Fibroblast of skin of back (primary cell): ENCODE results near the gene EGFLAM.

ENCODE experiments used
- DNase-seq: peaks from one replicate; pipeline ENCODE4 v3.0.0-alpha.2; 2013

EGFLAM gene

GRCh38 chr5:38422622-38423021 is 164.3 kb downstream of the EGFLAM start:
- peak; percentile 30 for DNase-seq

- peak; percentile 74 for DNase-seq
Observed at GRCh38 chr5:38423276-38424147, 165.2 kb downstream of the EGFLAM start.

GRCh38 chr5:38424148-38425060 is 166.0 kb downstream of the EGFLAM start:
- peak; percentile 16 for DNase-seq

DNA sequence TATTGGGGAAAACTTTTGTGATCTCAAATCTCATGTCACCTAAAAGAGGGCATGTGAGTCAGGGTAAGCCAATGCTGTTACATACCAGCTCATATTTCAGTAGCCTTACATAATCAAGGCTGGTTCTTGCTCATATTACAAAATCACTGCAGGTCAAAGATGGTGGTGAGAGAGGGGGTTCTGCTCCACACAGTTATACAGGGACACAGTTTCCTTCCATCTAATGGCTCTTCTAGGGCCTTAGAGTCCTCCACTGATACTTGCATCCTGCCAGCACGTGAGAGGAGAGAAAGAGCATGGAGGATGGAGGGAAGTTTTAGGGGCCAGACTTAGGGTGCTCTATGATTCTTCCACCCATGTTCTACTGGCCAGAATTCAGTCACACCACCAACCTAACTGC is 168.1 kb downstream of the EGFLAM start:
- DNase-seq = peak; percentile 53

DNA sequence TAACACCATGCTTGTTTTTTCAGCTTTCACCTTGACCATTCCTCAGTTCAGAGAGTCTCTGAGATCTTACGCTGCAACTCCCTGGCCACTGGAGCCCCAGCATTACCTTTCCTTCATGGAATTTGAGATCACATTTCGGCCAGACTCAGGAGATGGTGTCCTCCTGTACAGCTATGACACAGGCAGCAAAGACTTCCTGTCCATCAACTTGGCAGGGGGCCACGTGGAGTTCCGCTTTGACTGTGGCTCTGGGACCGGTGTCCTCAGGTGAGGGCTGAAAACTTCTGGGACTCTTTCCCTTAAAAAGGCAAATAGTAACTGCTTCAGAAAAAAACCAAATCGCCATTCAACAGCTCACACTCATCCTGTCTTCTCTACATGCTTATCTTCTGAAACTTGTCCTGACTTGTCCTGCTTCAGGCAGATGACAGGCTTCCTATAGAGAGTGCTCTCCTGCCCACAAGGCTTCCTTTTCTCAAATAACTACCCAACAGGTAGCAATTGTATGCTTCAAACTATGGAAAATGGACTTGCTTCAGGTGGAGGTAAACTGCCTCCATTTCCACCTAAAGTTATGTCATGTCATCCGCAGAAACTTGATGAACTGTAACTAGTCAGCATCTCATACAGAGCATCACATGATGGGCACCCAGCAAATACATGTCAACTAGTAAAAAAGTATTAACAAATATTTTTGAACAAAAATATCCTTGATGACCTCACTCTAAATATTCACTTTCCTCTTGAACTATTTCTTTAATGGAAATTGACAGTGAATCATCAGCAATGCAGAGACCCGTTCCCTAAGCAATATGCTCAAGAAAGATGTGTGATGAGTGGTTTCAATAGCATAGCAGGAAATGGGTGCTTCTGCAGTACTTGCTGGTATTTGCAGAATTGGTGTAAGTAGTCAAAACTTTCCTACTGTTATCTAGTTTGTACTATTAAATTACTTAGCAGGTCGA is 168.9 kb downstream of the EGFLAM start:
- DNase-seq = peak; percentile 76

DNA sequence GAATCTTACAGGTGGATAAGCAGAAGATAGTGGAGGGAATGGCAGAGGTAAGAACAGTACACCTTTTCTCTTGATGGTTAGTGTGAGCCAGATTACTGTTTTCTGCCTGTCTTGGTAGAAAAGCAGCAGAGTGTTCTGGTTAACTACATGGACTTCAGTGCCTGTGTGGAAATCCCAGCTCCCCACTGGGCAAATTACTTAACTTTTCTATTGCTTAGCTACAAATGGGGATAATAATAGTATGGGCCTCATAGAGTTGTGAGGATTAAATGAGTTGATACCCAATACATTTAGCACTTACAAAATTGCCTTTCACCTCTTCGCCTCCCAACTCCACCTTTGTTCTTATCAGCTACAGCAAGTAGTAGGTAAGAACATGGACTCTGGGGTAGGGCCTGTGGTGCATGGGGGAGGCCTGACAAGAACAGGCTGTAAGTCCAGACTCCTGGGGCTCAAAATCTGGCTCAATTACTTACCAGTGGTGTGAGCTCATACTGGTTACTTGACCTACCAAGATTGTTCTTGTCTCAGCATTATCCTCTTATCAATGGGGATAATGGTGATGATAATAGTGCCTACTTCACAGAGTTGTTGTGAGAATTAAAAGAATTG is 173.0 kb downstream of the EGFLAM start:
- DNase-seq = no peak

- DNase-seq = peak; percentile 87
Observed at GRCh38 chr5:38433160-38433861, 175.0 kb downstream of the EGFLAM start.

- DNase-seq = peak; percentile 77
Observed at GRCh38 chr5:38434966-38435705, 176.8 kb downstream of the EGFLAM start.

GRCh38 chr5:38438757-38439156 is 180.4 kb downstream of the EGFLAM start:
- DNase-seq = no peak

- DNase-seq = peak; percentile 86
Observed at GRCh38 chr5:38441453-38442246, 183.3 kb downstream of the EGFLAM start.

DNA sequence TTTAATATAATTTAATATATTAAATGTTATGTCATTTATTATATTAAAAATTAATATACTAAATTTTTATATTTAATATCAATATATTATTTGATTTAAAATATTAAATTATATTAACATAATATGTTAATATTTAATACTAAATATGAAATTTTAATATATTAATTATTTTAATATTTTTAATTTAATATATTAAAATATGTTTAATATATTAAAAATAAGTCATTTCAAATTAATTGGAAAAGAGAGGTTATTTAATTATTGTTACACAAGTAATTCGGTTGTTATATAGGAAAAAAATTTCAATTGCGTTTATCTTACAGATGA is 183.9 kb downstream of the EGFLAM start:
- no peak for DNase-seq

DNA sequence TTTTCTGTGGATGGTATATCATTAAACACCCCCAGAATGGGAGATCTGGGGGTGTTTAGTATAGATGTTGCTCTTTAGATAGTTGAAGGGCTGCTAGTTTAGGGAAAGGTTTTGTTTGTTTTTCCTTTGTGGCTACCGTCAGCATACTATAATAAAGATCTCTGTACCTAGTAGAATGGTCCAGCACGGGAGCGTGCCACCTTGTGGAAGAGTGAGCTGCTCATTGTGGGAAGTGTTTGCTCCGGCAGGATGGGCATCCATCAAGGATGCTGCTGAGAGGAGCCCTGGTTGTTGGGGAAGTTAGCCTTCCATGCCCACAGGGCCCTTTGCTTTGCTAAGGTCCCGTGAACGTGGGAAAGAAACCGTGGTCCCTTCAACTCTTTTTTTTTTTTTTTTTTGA is 185.0 kb downstream of the EGFLAM start:
- DNase-seq = no peak

DNA sequence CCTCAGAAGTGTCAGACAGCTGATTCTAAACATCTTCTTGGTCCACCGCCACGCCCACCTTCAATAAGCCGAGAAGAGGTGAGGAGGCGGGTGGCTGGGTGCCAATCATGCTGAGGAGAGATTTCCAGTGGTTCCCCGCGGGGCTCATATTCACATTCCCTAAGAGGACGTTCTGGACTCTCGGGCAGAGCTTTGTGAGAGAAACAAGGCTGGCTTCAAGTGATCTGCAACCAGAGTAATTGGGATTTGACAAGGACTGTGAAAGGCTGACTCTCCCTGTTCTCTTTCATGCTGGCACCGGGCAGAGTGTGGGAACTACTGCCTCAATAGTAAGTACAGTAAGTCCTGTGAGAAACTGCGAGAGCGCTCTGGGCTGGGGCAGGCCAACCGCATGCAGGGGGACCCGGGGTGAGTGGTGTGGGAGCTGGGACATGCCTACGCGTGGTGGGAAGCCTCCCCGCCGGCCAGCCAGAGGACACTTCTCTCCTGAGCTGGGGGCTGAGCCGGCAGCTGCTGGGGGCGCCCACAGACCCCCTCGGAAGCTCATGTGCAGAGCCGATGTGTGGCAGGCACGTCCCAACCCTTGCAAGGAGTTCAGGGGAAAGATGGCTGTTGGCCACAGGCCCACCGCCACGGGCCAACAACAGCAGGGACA is 187.1 kb downstream of the EGFLAM start:
- DNase-seq = no peak

- no peak for DNase-seq
Observed at GRCh38 chr5:38446029-38446522, 187.7 kb downstream of the EGFLAM start.

DNA sequence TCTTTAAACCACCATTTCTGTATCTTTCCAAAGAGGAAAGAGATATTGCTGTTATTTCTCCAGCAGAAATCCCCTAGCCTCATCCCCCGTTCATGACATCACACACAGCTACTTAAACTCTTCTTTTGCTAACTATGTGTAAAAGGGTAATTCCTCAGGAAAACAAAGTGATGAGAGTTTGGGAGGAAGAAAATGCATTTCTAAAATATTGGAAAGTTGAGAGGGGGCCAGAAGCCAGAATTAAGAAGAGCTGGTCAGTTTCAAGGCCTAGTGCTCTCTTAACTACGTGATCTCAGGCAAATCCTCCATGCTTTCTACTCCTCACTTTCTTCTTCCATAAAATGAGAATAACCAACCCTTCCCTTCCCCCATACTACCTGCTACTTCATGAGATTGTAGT is 188.7 kb downstream of the EGFLAM start:
- DNase-seq = no peak

GRCh38 chr5:38447786-38448185 is 189.4 kb downstream of the EGFLAM start:
- no peak for DNase-seq

- DNase-seq = no peak
Observed at GRCh38 chr5:38448568-38449350, 190.4 kb downstream of the EGFLAM start.

DNA sequence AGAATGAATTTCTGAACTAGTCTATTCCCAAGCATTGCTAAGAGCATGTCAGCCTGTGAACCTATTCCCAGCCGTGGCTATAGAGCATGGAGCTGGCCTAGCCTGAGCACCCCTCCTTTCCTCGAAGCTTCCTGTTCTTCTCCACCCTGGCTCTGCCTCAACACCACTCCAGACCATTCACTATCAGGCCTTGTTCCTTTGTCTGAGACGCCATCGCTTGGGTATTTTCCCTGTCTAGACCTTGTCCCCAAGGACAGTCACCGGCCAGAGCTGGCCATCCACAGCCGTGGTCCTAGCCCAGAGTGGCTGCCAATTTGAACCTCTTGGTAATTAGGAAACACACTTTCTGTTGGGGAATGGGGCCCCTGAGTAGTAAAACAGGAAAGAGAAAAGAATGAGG is 192.3 kb downstream of the EGFLAM start:
- DNase-seq = no peak
